Right ventricle myocardium inferior (tissue), 1 donor: ENCODE data around the gene ABHD12B. TPM values are rescaled to one million over a fixed set of nuclear protein-coding genes. Genes with fewer than 3 reads are reported as not detected.

ENCODE experiments used
- ATAC-seq: fragments of 200-7000 bp; cut with Tn5 transposase; one replicate; pipeline ENCODE4 v1.9.1; 2020; ENCODE audit warnings: mild to moderate bottlenecking, moderate library complexity
- DNase-seq: peaks from one replicate; pipeline ENCODE4 v3.0.0; 2021; ENCODE audit errors: missing footprints
- intact Hi-C: fragments of 100-400 bp; cut with DNase I; formaldehyde crosslinking; loops from one replicate; pipeline ENCODE4 v1.11.0; 2022
- total RNA-seq: library from RNA; stranded (reverse); fragmentation: NEBNext Ultra II Directional; extraction: Animal tissue kit (Norgen Biotek cat#: 25700); gene quantifications from one replicate; pipeline ENCODE4 v1.2.1, GENCODE V29; 2021
- donor health status: DM: no; HTN: yes; CAD: no; lungs with severe emphysema.

The ABHD12B gene
- total RNA-seq, 1 donor from 2014 or later: not detected

DNA sequence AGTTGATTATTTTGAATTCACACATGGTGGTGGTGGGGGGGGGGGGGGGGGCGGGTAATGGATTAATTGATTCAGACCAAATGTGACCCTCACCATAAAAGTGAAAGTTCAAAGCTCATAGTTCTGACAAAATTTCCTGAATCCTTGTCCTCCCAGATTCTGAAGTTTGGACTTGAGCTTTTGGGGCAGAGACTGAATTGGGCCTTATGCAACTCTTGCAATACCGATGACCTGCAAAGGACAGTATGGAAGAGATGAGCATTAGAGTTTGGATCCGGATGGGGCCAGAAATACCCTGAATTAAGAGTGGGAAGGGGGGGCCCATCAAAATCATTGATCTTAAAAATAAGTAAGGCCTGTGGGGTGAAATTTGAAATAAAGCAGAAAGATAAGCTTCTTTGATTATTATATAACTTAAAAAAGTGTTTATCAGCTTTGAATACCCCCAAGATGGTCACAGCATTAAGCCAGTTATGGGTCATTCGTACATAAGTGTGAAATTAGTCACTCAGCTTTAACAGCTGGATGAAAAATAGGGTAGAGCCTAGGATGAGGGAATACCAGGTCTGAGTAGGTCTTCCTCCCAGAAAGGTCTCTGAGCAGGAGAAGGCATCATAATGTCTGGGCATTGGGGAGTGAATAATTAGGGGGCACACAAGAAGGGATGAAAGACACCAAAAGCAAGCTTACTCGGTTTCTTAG, 74.5 kb downstream of the ABHD12B start:
- ATAC-seq (no peak), DNase-seq (no peak)
- intact Hi-C loops: no loop called here

DNA sequence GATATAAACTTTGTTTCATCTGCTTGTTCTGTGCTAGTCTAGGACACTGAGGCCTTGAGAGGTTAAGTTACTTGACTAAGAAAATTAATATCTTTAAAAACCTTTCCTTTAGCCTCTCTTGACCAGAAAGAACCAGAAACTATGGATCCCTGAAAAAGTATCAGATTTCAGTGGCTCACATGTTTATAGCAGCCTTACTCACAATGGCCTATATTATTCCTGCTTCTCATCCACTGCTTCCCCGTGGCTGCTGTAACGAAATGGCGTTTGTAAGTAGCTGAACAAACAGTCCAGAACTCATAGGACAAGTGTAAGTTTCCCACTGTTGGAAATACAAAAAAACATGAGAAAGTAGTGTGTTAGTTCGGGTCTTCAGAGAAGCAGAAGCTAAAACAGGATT, 75.6 kb downstream of the ABHD12B start:
- ATAC-seq (no peak), DNase-seq (no peak)
- intact Hi-C loops: no loop called here

DNA sequence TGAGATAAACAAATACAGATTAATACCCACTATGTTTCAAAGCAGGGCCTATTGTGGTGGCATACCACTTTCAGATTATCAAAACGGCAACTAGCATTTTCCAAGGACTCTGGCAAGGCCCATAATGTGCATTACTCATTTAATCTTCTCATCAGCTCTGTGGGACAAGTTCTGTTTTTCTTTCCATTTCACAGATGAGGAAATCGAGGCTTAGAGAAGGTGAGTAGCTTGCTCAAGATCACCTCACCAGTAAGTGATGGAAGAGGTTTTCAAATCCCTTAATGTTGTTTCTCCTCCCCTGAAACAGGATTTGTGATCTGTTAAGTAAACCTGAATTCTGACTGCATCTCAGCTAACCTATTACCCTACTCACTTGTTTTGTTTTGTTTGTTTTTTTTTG, 76.4 kb downstream of the ABHD12B start:
- intact Hi-C loops: no loop called here
- ATAC-seq (no peak), DNase-seq (no peak)

DNA sequence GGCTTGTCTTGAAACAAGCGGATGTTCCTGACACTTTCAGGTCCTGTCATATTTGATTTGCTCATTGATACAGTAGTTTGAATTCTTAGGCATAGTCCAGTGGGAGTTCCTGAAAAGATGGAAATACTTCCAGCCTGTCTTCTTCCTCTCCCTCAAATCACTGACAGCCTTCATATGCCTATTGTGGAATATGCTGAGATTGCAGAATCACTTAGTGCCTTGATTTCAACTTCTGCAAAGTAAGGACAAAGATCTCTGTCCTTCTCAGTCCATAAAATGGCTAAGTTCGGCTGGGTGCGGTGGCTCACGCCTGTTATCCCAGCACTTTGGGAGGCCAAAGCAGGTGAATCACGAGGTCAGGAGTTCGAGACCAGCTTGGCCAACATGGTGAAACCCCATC, 79.2 kb downstream of the ABHD12B start:
- intact Hi-C loops: loop anchor here (10.0 kb wide), 1 partner anchor 144 kb away; the partner anchor contains the start of gene TRIM9
- ATAC-seq: no peak
- no peak for DNase-seq

DNA sequence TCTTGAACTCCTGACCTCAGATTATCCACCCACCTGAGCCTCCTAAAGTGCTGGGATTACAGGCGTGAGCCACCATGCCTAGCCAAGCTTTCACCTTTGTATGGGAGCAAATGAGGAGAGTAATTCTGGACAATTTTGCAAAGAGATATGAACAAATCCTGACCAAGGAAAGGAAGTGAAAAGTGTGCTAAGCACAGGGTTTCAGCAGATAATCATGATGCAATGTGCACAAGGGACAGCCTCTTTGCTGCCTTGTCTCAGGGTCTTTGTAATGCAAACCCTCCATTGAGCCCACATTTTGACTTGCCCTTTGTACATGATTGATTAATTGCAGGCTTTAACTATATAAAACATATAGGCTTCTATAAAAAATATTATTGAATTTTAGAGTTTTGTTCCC, 81.6 kb downstream of the ABHD12B start:
- intact Hi-C loops: loop anchor here (10.0 kb wide), 1 partner anchor 141 kb away; the partner anchor contains the start of gene TRIM9
- no peak for ATAC-seq
- no peak for DNase-seq

Other genes with a start within 250 kb of the ABHD12B start
- 26.7 TPM for gene SAV1, start 203.7 kb upstream of the ABHD12B start, total RNA-seq
- gene NIN, start 40.9 kb upstream of the ABHD12B start, total RNA-seq: 22.2 TPM
- gene PYGL, start 72.4 kb downstream of the ABHD12B start, total RNA-seq: 9.8 TPM
- gene TRIM9, start 223.1 kb downstream of the ABHD12B start, total RNA-seq: 0.62 TPM